NK-92 treated with Interleukin-12 subunit alpha and Interleukin-12 subunit beta, amount 100 ng/mL, for 24 hours (cell line): Measurements from ENCODE around the gene PDGFRB.

ENCODE experiments used
- DNase-seq: peaks from one replicate; lab custom pipeline; 2025; lab: John Stamatoyannopoulos, UW

Gene PDGFRB

DNA sequence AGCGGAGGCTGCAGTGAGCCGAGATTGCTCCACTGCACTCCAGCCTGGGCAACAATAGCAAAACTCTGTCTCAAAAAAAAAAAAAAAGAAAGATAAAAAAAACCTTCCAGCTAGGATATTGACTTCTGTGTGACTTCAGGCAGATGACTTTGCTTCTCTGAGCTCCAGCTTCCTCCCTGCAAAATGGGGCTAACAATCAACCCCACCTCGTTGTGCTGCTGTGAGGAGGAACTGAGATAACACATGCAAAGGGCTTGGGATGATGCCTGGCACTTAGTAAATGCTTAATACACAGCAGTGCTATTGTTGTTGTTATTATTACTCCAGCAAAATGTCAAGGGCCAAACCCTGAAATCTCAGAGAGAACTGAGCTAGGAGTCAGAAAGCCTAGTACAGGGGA, 7.4 kb upstream of the PDGFRB start:
- no peak for DNase-seq

DNA sequence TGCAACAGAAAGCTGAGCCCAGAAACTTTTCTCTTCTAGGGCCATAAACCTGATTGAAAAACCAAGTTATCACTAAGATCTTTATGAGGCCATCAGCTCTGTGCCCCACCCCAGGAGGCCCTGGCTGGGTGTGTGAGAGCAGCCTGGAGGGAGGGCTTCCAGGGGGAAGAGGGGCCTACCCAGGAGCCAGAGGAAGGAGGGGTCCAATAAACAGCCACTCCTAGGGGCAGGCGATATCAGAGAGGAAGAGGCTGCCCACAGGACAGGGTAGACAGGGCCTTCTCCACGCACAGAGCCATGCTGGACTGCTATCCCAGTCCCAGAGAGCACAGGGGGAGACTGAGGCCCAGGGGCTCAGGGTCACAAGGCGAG, 6.5 kb upstream of the PDGFRB start:
- no peak for DNase-seq

GRCh38 chr5:150161242-150162141, 5.8 kb upstream of the PDGFRB start:
- DNase-seq = peak; percentile 58

- no peak for DNase-seq
Measured at GRCh38 chr5:150160448-150161081, 4.9 kb upstream of the PDGFRB start.

DNA sequence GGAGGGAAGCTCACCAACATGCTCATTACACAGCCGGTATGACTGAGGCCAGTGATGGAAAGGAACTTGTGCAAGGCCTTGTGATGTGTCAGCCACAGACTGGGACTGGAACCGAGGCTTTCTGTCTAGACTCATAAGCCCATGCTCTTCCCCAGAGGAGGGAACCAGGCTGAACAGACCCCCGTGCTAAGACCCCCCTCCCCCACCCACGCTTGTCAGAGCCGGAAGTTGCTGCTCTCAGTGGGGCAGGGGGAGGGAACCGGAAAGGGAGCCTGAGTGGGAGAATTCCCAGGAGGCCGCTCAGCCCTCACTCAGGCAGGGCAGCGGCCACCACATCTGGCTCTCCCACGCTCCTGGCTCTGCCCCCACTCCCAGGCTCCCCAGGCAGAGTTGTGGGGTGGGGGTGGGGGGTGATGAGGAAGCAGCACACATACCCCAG, 4.1 kb upstream of the PDGFRB start:
- DNase-seq = peak; percentile 42

GRCh38 chr5:150159031-150159430, 3.4 kb upstream of the PDGFRB start:
- DNase-seq = no peak

- no peak for DNase-seq
Measured at GRCh38 chr5:150158170-150158949, 2.7 kb upstream of the PDGFRB start.

GRCh38 chr5:150157168-150157567, 1.5 kb upstream of the PDGFRB start:
- no peak for DNase-seq

- no peak for DNase-seq
Measured at GRCh38 chr5:150156540-150156939, 895 bp upstream of the PDGFRB start.

DNA sequence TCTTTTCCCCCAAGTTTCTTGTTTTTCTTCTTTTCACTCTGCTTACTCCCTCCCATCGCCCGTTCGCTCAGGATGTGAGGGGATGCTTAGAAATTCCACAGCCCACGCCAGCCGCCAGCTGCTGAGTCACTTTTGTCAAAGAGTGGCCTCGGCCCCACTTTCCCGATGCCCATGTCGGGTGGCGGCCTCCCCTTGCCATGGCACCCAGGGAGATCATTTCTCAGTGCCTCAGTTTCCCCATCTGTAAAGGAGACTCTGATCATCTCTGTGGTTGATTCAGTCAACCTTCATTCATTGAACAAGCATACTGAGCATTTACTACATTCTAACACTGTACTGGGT, 353 bp upstream of the PDGFRB start:
- no peak for DNase-seq

DNA sequence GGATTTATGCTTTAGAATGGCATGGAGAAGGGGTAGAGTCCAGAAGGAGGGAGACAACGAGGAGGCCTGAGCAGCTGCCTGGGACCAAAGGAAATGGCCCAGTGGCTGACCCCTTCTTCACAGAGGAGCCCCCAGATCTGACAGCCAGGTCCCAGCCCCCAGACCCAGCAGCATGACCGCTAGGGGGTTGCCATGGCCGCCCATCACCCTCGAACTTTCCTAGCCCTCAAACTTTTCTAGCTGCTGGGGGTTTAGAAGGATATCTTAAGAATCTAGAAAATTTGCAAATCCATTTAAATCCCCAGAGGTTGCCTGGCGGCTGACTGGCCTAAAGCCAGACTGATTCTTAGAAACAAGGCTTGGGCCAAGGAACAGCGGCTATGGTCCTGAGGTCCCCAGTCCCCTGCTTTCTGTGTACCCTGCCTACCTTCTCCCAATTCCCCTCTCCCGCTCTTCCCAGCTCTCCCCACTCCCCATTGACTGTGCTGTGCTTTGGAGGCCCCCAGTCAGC, 972 bp downstream of the PDGFRB start:
- DNase-seq = no peak

DNA sequence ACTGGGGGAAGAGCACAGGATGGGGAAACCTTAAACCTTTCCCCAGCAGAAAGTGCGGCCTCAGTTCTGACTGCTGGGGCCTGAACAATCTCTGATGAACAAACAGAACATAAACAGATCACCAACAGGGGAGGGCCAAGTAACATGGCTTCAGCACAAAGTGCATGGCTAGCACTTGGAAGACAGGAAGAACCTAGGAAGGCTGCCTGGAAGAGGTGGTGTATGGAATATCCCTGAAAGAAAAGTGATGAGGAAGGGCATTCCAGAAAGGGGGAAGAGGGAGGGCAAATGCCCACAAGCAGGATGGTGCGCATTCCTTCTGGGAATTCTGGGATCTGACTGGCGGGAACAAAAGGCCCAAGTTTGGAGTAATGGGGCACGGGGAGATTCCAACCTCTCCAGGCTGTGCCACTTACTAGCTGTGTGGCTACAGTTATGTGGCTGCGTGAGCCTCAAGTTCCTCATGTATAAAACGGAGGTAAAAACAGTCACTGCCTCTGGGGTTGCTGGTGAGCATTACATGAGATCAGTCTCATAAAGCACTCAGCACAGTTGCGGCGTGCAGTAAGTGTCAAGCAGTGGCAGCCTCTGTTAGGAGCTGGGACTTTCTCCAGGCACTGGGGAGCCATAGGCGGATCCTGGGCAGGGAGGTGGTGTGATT, 1.6 kb downstream of the PDGFRB start:
- DNase-seq = no peak

GRCh38 chr5:150153483-150153882, 2.2 kb downstream of the PDGFRB start:
- DNase-seq = no peak

DNA sequence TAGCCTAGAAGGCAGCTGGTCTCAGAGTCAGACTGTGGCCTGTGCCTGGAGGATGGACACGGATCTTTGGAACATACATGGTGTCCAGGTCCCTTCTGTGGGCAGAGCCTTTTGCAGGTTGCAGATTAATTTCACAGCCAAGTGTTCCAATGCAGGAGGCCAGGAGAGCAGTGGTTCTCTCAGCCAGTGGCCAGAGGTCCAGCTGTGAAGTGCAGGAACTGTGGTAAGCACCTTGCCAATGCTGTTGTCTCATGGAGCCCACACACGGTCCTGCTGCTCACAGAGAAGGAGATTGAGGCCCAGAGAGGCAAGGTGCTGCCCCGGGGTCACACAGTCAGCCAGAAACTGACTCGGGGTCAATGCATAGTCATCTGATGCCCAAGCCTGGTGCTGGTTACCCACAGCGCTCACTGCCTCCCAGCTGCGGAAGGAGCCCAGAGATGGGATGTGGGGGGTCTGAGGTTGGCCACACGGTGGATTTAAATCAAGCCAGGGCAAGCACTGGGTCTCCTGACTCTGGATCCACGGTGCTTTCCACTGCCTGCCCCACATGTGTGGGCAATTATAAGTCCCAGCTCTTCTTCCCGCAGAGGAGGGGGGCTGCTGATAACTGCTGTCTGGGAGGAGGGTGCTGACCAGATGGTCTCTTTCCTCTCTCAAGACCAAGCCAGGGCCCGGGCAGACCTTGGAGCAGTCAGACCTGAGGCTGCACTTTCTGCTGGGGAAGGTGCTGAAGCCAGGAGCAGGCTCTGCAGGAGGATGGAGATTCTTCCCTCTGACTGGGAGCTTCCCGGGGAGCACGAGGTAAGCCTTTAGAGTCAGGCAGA, 2.8 kb downstream of the PDGFRB start:
- no peak for DNase-seq

GRCh38 chr5:150149618-150150017, 6.0 kb downstream of the PDGFRB start:
- DNase-seq = no peak

DNA sequence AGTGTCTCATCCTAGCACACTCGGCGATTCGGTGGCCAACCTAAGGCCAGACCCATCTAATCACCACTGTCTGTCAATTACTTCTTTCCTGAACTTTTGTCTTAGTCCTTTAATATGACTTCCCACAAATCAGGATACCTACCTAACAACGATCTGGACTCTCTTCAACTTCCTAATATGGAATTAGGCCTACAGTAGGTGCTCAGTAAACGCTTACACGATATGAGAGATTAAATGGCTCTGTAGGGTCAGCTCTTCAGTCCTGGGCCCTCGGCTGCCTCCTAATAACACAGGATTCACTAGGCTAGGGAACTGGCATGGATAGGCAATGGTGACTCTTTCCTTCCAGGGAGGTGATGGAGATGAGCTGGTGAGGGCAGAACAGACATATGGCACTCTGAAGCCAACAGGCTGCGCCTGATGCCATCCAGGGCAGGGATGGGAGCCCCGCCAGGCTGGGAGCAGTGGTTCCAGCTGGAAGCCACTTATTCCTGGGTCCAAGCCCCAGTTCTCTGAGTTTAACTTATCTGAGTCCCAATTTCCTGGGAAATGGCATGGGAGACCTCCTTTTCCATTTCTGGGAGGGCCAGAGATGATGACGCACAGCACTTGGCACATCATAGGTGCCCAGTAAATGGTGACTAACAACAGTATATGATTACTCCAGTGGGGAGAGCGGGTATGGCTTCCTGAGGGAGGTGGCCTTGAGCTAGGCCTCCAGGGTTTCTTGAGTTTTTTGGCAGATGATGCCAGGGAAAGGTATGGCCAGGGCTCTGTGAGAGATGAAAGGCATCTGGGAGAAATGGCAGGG, 7.3 kb downstream of the PDGFRB start:
- DNase-seq = no peak

DNA sequence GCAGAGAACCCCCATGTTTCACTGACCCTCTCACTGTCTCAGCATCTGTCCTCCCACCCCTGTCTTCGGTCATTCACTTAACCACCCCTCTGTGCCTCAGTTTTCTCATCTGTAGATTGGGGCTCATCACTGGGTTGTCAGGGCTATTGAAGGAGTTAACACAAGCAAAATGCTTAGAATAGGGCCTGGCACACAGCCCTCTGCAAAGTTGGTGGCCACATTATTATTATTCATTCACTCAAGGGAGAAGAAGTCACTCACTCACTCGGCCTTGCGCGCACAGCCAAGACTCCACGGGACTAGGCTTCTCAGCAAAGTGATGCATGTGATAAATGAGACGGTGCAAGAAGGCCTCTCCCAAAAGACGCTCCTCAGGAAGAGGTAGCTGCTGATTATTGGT, 8.0 kb downstream of the PDGFRB start:
- DNase-seq = no peak

GRCh38 chr5:150146862-150147601, 8.6 kb downstream of the PDGFRB start:
- no peak for DNase-seq

DNA sequence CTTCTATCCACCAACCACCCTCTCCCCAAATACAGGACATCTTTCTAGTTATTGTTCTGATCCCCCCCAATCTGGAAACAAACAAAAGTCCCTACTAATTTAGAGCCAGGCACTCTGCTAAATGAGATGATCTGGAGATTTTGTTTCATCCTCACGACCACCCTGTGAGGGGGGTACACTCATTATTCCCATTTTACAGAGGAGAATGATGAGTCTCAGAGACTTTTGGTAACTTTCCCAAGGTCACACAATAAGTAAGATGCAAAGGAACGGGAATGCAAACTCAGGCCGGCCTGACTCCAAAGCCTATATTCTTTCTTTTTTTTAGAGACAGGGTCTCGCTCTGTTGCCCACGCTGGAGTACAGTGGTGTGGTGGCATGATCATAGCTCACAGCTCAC, 9.4 kb downstream of the PDGFRB start:
- no peak for DNase-seq

- DNase-seq = no peak
Measured at GRCh38 chr5:150144879-150145278, 10.8 kb downstream of the PDGFRB start.
